Liver (tissue), 9 donors: ENCODE data around the gene DERA. TPM values are rescaled to one million over a fixed set of nuclear protein-coding genes. Genes with fewer than 3 reads are reported as not detected.

Experiments
- DNase-seq: peaks from one replicate; pipeline ENCODE4 v3.0.0-alpha.2; 2017; ENCODE audit warnings: low spot score
- H3K27ac ChIP-seq, 2 donors: one replicate each; pipeline ENCODE4 v1.7.0; 2013; ENCODE audit warnings: inconsistent platforms in 2 of 2, low read length in 2 of 2, control low read depth in 1 of 2, low read depth in 1 of 2, mild to moderate bottlenecking in 1 of 2
- H3K27me3 ChIP-seq, 4 donors: one replicate each; pipeline versions ENCODE4 v1.6.1 to v1.7.0; 2013; ENCODE audit warnings: low read length in 3 of 4, inconsistent platforms in 1 of 4, mild to moderate bottlenecking in 1 of 4, moderate library complexity in 1 of 4; ENCODE audit not compliant: control insufficient read depth in 4 of 4, insufficient read depth in 4 of 4
- H3K36me3 ChIP-seq, 4 donors: one replicate each; pipeline versions ENCODE4 v1.6.1 to v1.7.0; 2013; ENCODE audit warnings: low read length in 3 of 4, mild to moderate bottlenecking in 3 of 4, low read depth in 1 of 4, moderate library complexity in 1 of 4; ENCODE audit not compliant: control insufficient read depth in 4 of 4, insufficient read depth in 3 of 4
- H3K4me1 ChIP-seq, 4 donors: one replicate each; pipeline versions ENCODE4 v1.6.1 to v1.7.0; 2013; ENCODE audit warnings: low read length in 3 of 4, mild to moderate bottlenecking in 3 of 4, moderate library complexity in 1 of 4; ENCODE audit not compliant: control insufficient read depth in 4 of 4, insufficient read depth in 4 of 4
- H3K4me3 ChIP-seq, 3 donors: one replicate each; pipeline versions ENCODE4 v1.6.1 to v1.7.0; 2013; ENCODE audit warnings: low read length in 3 of 3, control low read depth in 1 of 3, low read depth in 1 of 3, mild to moderate bottlenecking in 1 of 3
- H3K9ac ChIP-seq, 2 donors: one replicate each; pipeline ENCODE4 v1.7.0; 2013; ENCODE audit warnings: low read length in 2 of 2, mild to moderate bottlenecking in 2 of 2, moderate library complexity in 2 of 2, control low read depth in 1 of 2, low read depth in 1 of 2
- H3K9me3 ChIP-seq, 4 donors: one replicate each; pipeline versions ENCODE4 v1.6.1 to v1.7.0; 2013; ENCODE audit warnings: low read length in 3 of 4; ENCODE audit not compliant: control insufficient read depth in 4 of 4
- EGR1 ChIP-seq, 2 donors: IDR thresholded peaks; 2 replicates each; pipeline ENCODE4 v1.6.1; 2016 to 2018; ENCODE audit warnings: antibody characterized with exemption in 2 of 2, low read depth in 2 of 2
- FOXA1 ChIP-seq: IDR thresholded peaks from 2 replicates; pipeline ENCODE4 v1.6.1; 2016; ENCODE audit warnings: antibody characterized with exemption
- FOXA2 ChIP-seq: IDR thresholded peaks from 2 replicates; pipeline ENCODE4 v1.6.1; 2016; ENCODE audit warnings: antibody characterized with exemption
- GABPA ChIP-seq, 2 donors: IDR thresholded peaks in 1 of 2; conservative IDR thresholded peaks in 1 of 2; 2 replicates each; pipeline ENCODE4 v1.6.1; 2016; ENCODE audit warnings: antibody characterized with exemption in 2 of 2, mild to moderate bottlenecking in 1 of 2, moderate library complexity in 1 of 2
- HNF4A ChIP-seq, 2 donors: conservative IDR thresholded peaks; 2 replicates each; pipeline ENCODE4 v1.6.1; 2016; ENCODE audit warnings: antibody characterized with exemption in 2 of 2, mild to moderate bottlenecking in 2 of 2
- HNF4G ChIP-seq: IDR thresholded peaks from 2 replicates; pipeline ENCODE4 v1.6.1; 2016; ENCODE audit warnings: antibody characterized with exemption
- JUND ChIP-seq, 2 donors: IDR thresholded peaks; 2 replicates each; pipeline ENCODE4 v1.6.1; 2016; ENCODE audit warnings: antibody characterized with exemption in 2 of 2
- NR2F2 ChIP-seq: IDR thresholded peaks from 2 replicates; pipeline ENCODE4 v1.6.1; 2016; ENCODE audit warnings: antibody characterized with exemption
- RAD21 ChIP-seq, 2 donors: IDR thresholded peaks; 2 replicates each; pipeline ENCODE4 v1.6.1; 2016; ENCODE audit warnings: antibody characterized with exemption in 2 of 2, mild to moderate bottlenecking in 2 of 2
- RXRA ChIP-seq, 2 donors: IDR thresholded peaks; 2 replicates each; pipeline ENCODE4 v1.6.1; 2017 to 2018; ENCODE audit warnings: antibody characterized with exemption in 2 of 2, mild to moderate bottlenecking in 1 of 2
- SP1 ChIP-seq: IDR thresholded peaks from 2 replicates; pipeline ENCODE4 v1.6.1; 2018; ENCODE audit warnings: antibody characterized with exemption, mild to moderate bottlenecking
- TAF1 ChIP-seq: conservative IDR thresholded peaks from 2 replicates; pipeline ENCODE4 v1.6.1; 2016; ENCODE audit warnings: antibody characterized with exemption, mild to moderate bottlenecking
- YY1 ChIP-seq: IDR thresholded peaks from 2 replicates; pipeline ENCODE4 v1.6.1; 2016; ENCODE audit warnings: antibody characterized with exemption, mild to moderate bottlenecking
- WGBS: extraction: QIAGEN DNeasy Blood & Tissue Kit; methylation state at CpG from one replicate; pipeline ENCODE4 v1.1.7; 2013; 5-methylcytosine and 5-hydroxymethylcytosine counted together
- polyA plus RNA-seq, 2 donors: library from polyadenylated mRNA; stranded (reverse) in 1 of 2; unstranded in 1 of 2; fragments of 200-250 nt in 1 of 2; fragments of >200 nt in 1 of 2; fragmentation: Nextera tagmentation in 1 of 2; extraction: Ambion mirVana in 1 of 2; gene quantifications; one replicate each; pipeline versions ENCODE4 v1.2.1 to v1.2.3, GENCODE V29; 2013 to 2015
- total RNA-seq, 2 donors: library from RNA; depleted of rRNA; stranded (reverse); fragments of >200 nt; gene quantifications; one replicate each; pipeline ENCODE4 v1.2.3, GENCODE V29; 2014
- TF ChIP-seq, protein P1 (sequence below): IDR thresholded peaks from 2 replicates; pipeline ENCODE4 v1.6.1; 2016; ENCODE audit warnings: antibody characterized with exemption
- TF ChIP-seq, protein P2 (sequence below): IDR thresholded peaks from 2 replicates; pipeline ENCODE4 v1.6.1; 2016; ENCODE audit warnings: antibody characterized with exemption, mild to moderate bottlenecking
- TF ChIP-seq, protein P3 (sequence below): IDR thresholded peaks from 2 replicates; pipeline ENCODE4 v1.6.1; 2016; ENCODE audit warnings: antibody characterized with exemption
- TF ChIP-seq, protein P4 (sequence below): IDR thresholded peaks from 2 replicates; pipeline ENCODE4 v1.6.1; 2016; ENCODE audit warnings: antibody characterized with exemption
- donor health status: healthy.
- donor health status: healthy.
- donor health status: healthy.
- donor health status: healthy.
- donor health status: healthy.

The DERA gene
- total and polyA plus RNA-seq, 4 donors, result 32.9 to 65.2 (median 52.4) TPM

DNA sequence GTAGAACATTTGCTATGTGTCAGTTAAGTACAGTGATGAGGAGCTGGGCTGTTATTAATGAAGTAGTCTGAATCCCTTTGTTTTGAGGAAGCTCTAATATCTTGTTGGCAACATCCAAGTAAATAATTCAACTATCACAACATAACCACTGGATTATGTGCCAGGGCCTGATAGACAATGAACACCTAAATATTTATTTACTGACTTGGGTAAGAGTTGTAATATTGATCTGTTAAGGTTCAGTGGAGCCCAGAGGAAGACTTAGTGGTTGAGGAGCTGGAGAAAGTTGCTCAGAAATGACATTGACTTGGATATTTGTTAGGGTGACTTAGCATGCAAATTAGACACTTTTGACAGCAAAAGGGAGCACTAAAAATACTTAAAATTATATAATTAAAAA is 26.8 kb downstream of the DERA start:
- H3K9me3 ChIP-seq, result peaks cover 0 to 3% (median 0%) of the 10 kb centered on the region in 4 donors
- TF ChIP-seq RXRA (IDR thresholded peaks at IDR 0.05), result no peak
- peak in 1 of 2 donors; percentile 8 for TF ChIP-seq HNF4A (conservative IDR thresholded peaks at IDR 0.05)
- H3K36me3 ChIP-seq, result no peaks in the 10 kb centered on the region
- peaks cover 0 to 12% (median 4%) of the 10 kb centered on the region in 4 donors for H3K4me1 ChIP-seq
- H3K9ac ChIP-seq, result no peak overlapping the region
- H3K27ac ChIP-seq, result no peak overlapping the region
- no peaks in the 10 kb centered on the region for H3K27me3 ChIP-seq
- no peak overlapping the region for H3K4me3 ChIP-seq
- no peak for DNase-seq

DNA sequence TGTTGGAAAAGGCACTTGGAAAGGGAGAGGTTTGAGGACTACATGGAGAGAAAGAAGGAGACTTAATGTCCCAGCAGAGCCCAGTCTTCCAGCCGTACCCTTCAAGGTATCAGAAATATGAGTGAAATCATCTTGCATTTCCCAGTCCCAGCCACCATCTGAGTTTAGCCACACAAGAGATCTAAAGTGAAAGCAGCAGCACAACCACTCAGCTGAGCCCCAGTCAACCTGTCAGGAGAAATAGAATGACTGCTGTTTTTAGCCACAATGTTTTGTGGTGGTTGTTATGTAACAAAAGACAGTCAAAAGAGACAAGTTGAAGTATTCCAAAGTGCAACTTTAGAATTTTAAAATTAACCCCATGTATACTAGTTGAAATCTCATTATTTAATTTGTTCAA is 28.0 kb downstream of the DERA start:
- TF ChIP-seq YY1, result no peak
- no peak for TF ChIP-seq JUND (IDR thresholded peaks at IDR 0.05)
- no peak for TF ChIP-seq RAD21 (IDR thresholded peaks at IDR 0.05)
- no peak for TF ChIP-seq RXRA (IDR thresholded peaks at IDR 0.05)
- TF ChIP-seq, protein P1, sequence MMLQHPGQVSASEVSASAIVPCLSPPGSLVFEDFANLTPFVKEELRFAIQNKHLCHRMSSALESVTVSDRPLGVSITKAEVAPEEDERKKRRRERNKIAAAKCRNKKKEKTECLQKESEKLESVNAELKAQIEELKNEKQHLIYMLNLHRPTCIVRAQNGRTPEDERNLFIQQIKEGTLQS, result no peak
- no peak for TF ChIP-seq HNF4G
- TF ChIP-seq, protein P2, sequence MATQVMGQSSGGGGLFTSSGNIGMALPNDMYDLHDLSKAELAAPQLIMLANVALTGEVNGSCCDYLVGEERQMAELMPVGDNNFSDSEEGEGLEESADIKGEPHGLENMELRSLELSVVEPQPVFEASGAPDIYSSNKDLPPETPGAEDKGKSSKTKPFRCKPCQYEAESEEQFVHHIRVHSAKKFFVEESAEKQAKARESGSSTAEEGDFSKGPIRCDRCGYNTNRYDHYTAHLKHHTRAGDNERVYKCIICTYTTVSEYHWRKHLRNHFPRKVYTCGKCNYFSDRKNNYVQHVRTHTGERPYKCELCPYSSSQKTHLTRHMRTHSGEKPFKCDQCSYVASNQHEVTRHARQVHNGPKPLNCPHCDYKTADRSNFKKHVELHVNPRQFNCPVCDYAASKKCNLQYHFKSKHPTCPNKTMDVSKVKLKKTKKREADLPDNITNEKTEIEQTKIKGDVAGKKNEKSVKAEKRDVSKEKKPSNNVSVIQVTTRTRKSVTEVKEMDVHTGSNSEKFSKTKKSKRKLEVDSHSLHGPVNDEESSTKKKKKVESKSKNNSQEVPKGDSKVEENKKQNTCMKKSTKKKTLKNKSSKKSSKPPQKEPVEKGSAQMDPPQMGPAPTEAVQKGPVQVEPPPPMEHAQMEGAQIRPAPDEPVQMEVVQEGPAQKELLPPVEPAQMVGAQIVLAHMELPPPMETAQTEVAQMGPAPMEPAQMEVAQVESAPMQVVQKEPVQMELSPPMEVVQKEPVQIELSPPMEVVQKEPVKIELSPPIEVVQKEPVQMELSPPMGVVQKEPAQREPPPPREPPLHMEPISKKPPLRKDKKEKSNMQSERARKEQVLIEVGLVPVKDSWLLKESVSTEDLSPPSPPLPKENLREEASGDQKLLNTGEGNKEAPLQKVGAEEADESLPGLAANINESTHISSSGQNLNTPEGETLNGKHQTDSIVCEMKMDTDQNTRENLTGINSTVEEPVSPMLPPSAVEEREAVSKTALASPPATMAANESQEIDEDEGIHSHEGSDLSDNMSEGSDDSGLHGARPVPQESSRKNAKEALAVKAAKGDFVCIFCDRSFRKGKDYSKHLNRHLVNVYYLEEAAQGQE, result no peak
- TF ChIP-seq, protein P3, sequence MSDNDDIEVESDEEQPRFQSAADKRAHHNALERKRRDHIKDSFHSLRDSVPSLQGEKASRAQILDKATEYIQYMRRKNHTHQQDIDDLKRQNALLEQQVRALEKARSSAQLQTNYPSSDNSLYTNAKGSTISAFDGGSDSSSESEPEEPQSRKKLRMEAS, result no peak
- no peak for TF ChIP-seq FOXA1
- no peak for TF ChIP-seq HNF4A (conservative IDR thresholded peaks at IDR 0.05)
- no peak for TF ChIP-seq GABPA (IDR thresholded peaks at IDR 0.05 in 1 of 2, conservative IDR thresholded peaks at IDR 0.05 in 1 of 2)
- TF ChIP-seq, protein P4, sequence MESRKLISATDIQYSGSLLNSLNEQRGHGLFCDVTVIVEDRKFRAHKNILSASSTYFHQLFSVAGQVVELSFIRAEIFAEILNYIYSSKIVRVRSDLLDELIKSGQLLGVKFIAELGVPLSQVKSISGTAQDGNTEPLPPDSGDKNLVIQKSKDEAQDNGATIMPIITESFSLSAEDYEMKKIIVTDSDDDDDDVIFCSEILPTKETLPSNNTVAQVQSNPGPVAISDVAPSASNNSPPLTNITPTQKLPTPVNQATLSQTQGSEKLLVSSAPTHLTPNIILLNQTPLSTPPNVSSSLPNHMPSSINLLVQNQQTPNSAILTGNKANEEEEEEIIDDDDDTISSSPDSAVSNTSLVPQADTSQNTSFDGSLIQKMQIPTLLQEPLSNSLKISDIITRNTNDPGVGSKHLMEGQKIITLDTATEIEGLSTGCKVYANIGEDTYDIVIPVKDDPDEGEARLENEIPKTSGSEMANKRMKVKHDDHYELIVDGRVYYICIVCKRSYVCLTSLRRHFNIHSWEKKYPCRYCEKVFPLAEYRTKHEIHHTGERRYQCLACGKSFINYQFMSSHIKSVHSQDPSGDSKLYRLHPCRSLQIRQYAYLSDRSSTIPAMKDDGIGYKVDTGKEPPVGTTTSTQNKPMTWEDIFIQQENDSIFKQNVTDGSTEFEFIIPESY, result no peak
- TF ChIP-seq EGR1 (IDR thresholded peaks at IDR 0.05; ENCODE audit: low read depth in 2 of 2), result no peak
- Histone ChIP-seq H3K36me3 (no peaks in the 10 kb centered on the region), H3K4me1 (peaks cover 0 to 12% (median 4%) of the 10 kb centered on the region in 4 donors), H3K4me3 (no peak overlapping the region), H3K27ac (no peak overlapping the region), H3K27me3 (no peaks in the 10 kb centered on the region), H3K9me3 (peaks cover 0 to 3% (median 0%) of the 10 kb centered on the region in 4 donors), H3K9ac (no peak overlapping the region)
- DNase-seq, result no peak
- WGBS, result 98% methylated on average over 1 of the region's 1 CpG

DNA sequence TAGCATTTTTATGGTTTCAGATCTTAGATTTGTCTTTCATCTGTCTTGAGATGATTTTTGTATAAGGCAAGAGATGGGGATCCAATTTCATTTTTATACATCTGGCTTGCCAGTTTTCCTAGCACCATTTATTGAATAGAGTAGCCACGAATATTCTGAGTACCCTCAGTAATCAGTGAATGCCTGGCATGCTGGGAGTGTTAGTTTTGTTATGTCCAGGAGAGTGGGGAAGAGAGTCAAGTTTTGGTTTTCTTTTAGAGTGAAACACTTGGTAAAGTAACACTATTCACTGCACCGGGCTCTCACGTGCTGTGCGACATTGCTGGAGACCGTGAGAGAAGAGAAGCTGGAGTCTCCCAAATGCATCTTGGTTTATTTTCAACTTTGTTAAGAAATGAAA is 31.3 kb downstream of the DERA start:
- no peak overlapping the region for H3K9ac ChIP-seq
- H3K36me3 ChIP-seq, result no peaks in the 10 kb centered on the region
- H3K27ac ChIP-seq, result no peak overlapping the region
- H3K4me3 ChIP-seq, result no peak overlapping the region
- no peak for DNase-seq
- 98% methylated on average over 5 of the region's 5 CpGs for WGBS
- peaks cover 0 to 10% (median 3%) of the 10 kb centered on the region in 4 donors for H3K4me1 ChIP-seq
- H3K9me3 ChIP-seq, result peaks cover 0 to 3% (median 0%) of the 10 kb centered on the region in 4 donors
- no peaks in the 10 kb centered on the region for H3K27me3 ChIP-seq
- no peak for TF ChIP-seq RAD21 (IDR thresholded peaks at IDR 0.05)
- no peak for TF ChIP-seq SP1
- TF ChIP-seq NR2F2, result no peak
- no peak for TF ChIP-seq YY1
- no peak for TF ChIP-seq HNF4G
- TF ChIP-seq RXRA (IDR thresholded peaks at IDR 0.05), result no peak
- TF ChIP-seq FOXA2, result no peak
- no peak for TF ChIP-seq FOXA1
- no peak for TF ChIP-seq TAF1
- TF ChIP-seq EGR1 (IDR thresholded peaks at IDR 0.05; ENCODE audit: low read depth in 2 of 2), result no peak
- TF ChIP-seq, protein P4, result no peak
- TF ChIP-seq, protein P1, result no peak
